ENCODE results near the gene SHISA8. TPM values are rescaled to one million over a fixed set of nuclear protein-coding genes. Genes with fewer than 3 reads are reported as not detected.

Gene SHISA8
- not detected for total RNA-seq (2013)
- not detected for polyA plus RNA-seq
- not detected in 2 replicates for polyA minus RNA-seq
- 0 to 0.23 (median 0) reads per million in 11 experiments for total RNA-seq

DNA sequence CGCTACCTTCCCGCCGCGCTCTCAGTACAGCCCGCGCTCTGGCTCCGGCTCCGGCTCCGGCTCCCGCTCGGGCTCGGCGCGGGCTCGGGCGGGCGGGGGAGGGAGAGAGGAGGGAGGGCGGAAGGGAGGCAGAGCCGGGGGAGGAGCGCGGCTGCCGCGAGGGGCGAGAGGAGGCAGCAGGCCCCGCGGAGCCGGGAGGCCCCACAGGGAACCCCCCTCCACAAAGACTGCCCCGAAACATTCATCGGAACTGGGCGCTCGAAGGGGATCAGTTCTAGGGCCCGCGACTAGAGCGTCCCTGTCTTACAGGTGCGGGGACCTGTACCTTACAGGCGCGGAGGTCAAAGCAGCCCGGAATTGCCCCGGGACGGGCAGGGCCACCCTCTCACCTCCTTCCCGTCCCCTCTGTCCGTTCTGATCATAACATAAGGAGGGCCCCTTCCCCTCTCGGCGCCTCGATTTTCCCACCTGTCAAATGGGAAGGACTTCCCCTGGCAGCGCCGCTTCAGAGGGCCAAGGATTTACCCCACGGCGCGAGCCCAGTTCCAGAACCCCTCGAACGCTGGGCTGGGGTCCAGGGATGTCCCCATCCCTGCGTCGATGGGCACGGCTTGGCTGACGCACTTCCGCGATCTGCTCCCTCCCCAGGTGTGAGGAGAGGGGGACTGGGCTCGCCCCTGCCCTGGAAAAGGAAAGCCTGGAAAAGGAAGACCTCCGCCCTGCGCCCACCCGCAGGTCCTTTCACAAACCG lies at the start of gene SHISA8:
TSS of gene SHISA8 (minus strand) at position 40 of the 751 bp plus-strand sequence. CDS start 407 bp downstream, outside the sequence.
- Histone ChIP-seq H4K20me1 (ENCODE audit: insufficient read depth, low read length) (peaks cover 7% of the 10 kb centered on the region), H2AFZ (ENCODE audit: insufficient read depth, low read depth, low read length, poor library complexity, severe bottlenecking) (no peak within 1 kb of the TSS), H3K27ac (ENCODE audit: low read depth in 1 of 2, low read length in 2 of 2) (no peak within 1 kb of the TSS), H3K36me3 (replicated peaks in 1 of 2; ENCODE audit: control insufficient read depth in 1 of 2, insufficient read depth in 2 of 2, low read length in 2 of 2) (no peaks in the 10 kb centered on the region), H3K9me3 (replicated peaks in 1 of 2; ENCODE audit: control insufficient read depth in 1 of 2, insufficient read depth in 1 of 2, low read length in 2 of 2) (peaks cover 0 to 35% of the 10 kb centered on the region in 2 donors), H3K4me2 (replicated peaks; ENCODE audit: extremely low read depth, low read length, poor library complexity, severe bottlenecking) (peak within 1 kb of the TSS; percentile 57), H3K4me3 (replicated peaks in 1 of 3; ENCODE audit: low read depth in 2 of 3, low read length in 3 of 3) (peak within 1 kb of the TSS in 1 of 3 experiments; percentile 39), H3K27me3 (ENCODE audit: control insufficient read depth in 2 of 2, insufficient read depth in 2 of 2, low read length in 2 of 2) (peaks cover 46 to 66% of the 10 kb centered on the region in 2 donors), H3K9ac (ENCODE audit: insufficient read depth, low read length, poor library complexity, severe bottlenecking) (no peak within 1 kb of the TSS), H3K4me1 (ENCODE audit: control insufficient read depth in 1 of 2, insufficient read depth in 2 of 2, low read length in 2 of 2) (peaks cover 41 to 56% of the 10 kb centered on the region in 2 donors), H3K79me2 (ENCODE audit: insufficient read depth, low read length) (no peaks in the 10 kb centered on the region)
- Mint-ChIP-seq H3K9me3 (peaks cover 0 to 24% (median 12%) of the 10 kb centered on the region in 7 donors), H3K4me3 (peak within 1 kb of the TSS in 1 of 2 donors; percentile 62), H3K27me3 (ENCODE audit: low read depth in 3 of 3) (peaks cover 52 to 70% (median 65%) of the 10 kb centered on the region in 3 donors), H3K36me3 (peaks cover 6 to 7% of the 10 kb centered on the region in 2 donors), H3K27ac (no peak within 1 kb of the TSS), H3K4me1 (peaks cover 36% of the 10 kb centered on the region)
- no peak for TF ChIP-seq CTCF (IDR thresholded peaks at IDR 0.05)
- intact Hi-C loops (cut with micrococcal nuclease): no loop called here
- peak; percentile 10 to 32 (median 18) for DNase-seq
- WGBS (ENCODE audit: insufficient coverage): 5% methylated on average over 39 of the region's 63 CpGs

DNA sequence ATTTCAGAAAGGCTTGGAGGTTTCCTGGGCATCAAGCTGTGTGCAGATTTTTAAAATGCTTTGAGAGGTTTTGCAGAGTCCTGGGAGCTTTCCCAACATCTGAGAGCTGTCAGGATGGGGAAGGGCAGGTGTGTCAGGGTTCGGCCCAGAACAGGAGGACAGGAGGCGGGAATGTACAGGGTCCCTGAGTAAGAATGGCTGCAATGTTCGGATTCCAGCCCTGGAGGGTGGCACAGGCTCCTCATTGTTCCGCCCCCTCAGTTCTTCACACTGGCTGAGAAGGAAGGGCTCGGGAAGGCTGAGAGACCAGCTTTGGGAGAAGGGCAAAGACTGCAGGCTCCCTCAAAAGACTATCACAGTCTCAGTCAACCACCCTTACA lies 49.2 kb upstream of the SHISA8 start:
- TF ChIP-seq CTCF (IDR thresholded peaks at IDR 0.05): no peak
- Histone ChIP-seq H3K4me3 (replicated peaks in 1 of 3; ENCODE audit: low read depth in 2 of 3, low read length in 3 of 3) (no peak overlapping the region), H3K9me3 (replicated peaks in 1 of 2; ENCODE audit: control insufficient read depth in 1 of 2, insufficient read depth in 1 of 2, low read length in 2 of 2) (no peaks in the 10 kb centered on the region), H3K4me1 (ENCODE audit: control insufficient read depth in 1 of 2, insufficient read depth in 2 of 2, low read length in 2 of 2) (no peaks in the 10 kb centered on the region), H3K27ac (ENCODE audit: low read depth in 1 of 2, low read length in 2 of 2) (no peak overlapping the region), H3K4me2 (replicated peaks; ENCODE audit: extremely low read depth, low read length, poor library complexity, severe bottlenecking) (no peak overlapping the region), H3K36me3 (replicated peaks in 1 of 2; ENCODE audit: control insufficient read depth in 1 of 2, insufficient read depth in 2 of 2, low read length in 2 of 2) (no peaks in the 10 kb centered on the region), H3K79me2 (ENCODE audit: insufficient read depth, low read length) (no peaks in the 10 kb centered on the region), H3K9ac (ENCODE audit: insufficient read depth, low read length, poor library complexity, severe bottlenecking) (no peak overlapping the region), H2AFZ (ENCODE audit: insufficient read depth, low read depth, low read length, poor library complexity, severe bottlenecking) (peak overlapping the region; percentile 29), H4K20me1 (ENCODE audit: insufficient read depth, low read length) (no peaks in the 10 kb centered on the region), H3K27me3 (ENCODE audit: control insufficient read depth in 2 of 2, insufficient read depth in 2 of 2, low read length in 2 of 2) (no peaks in the 10 kb centered on the region)
- 100% methylated on average over 1 of the region's 5 CpGs for WGBS (ENCODE audit: insufficient coverage)
- peaks cover 0 to 3% (median 0%) of the 10 kb centered on the region in 7 donors for H3K9me3 Mint-ChIP-seq
- no peaks in the 10 kb centered on the region for H3K36me3 Mint-ChIP-seq
- intact Hi-C loops (cut with micrococcal nuclease): no loop called here
- H3K27ac Mint-ChIP-seq: no peak overlapping the region
- no peak for DNase-seq
- H3K27me3 Mint-ChIP-seq (ENCODE audit: low read depth in 3 of 3): peaks cover 5 to 22% (median 16%) of the 10 kb centered on the region in 3 donors
- no peaks in the 10 kb centered on the region for H3K4me1 Mint-ChIP-seq
- no peak overlapping the region for H3K4me3 Mint-ChIP-seq

Data from CD14-positive monocyte (primary cell).